Small intestine (tissue), 7 donors: ENCODE data around the gene DENND5A. TPM values are rescaled to one million over a fixed set of nuclear protein-coding genes. Genes with fewer than 3 reads are reported as not detected.
"Not testable (repeated sequence)": the region's sequence is repeated elsewhere in the genome, so short reads cannot be mapped to it uniquely, and the experiment has no call there.

Experiments
- DNase-seq, 2 donors: peaks; one replicate each; pipeline versions ENCODE4 v3.0.0 to v3.0.0-alpha.2; 2013
- FAIRE-seq: peaks from 2 replicates; lab custom pipeline; 2012; peaks lifted over from hg19 to GRCh38; lab: Jason Lieb, UNC
- H3K27ac ChIP-seq, 3 donors: one replicate each; pipeline ENCODE4 v1.5.1; 2013; ENCODE audit warnings: low read length in 2 of 3, mild to moderate bottlenecking in 2 of 3, control low read depth in 1 of 3, inconsistent platforms in 1 of 3, low read depth in 1 of 3, moderate library complexity in 1 of 3
- H3K27me3 ChIP-seq, 3 donors: one replicate each; pipeline ENCODE4 v1.6.1; 2013; ENCODE audit warnings: low read length in 3 of 3, inconsistent platforms in 1 of 3; ENCODE audit not compliant: control insufficient read depth in 3 of 3, insufficient read depth in 3 of 3
- H3K36me3 ChIP-seq, 3 donors: one replicate each; pipeline ENCODE4 v1.6.1; 2013; ENCODE audit warnings: low read length in 3 of 3, inconsistent platforms in 1 of 3, low read depth in 1 of 3, mild to moderate bottlenecking in 1 of 3, moderate library complexity in 1 of 3; ENCODE audit not compliant: control insufficient read depth in 3 of 3, insufficient read depth in 2 of 3
- H3K4me1 ChIP-seq, 3 donors: one replicate each; pipeline ENCODE4 v1.6.1; 2013; ENCODE audit warnings: low read length in 2 of 3, inconsistent platforms in 1 of 3, low read depth in 1 of 3, mild to moderate bottlenecking in 1 of 3, moderate library complexity in 1 of 3; ENCODE audit not compliant: control insufficient read depth in 3 of 3, insufficient read depth in 2 of 3
- H3K4me3 ChIP-seq, 3 donors: one replicate each; pipeline ENCODE4 v1.5.1; 2013; ENCODE audit warnings: low read length in 3 of 3, control low read depth in 1 of 3, inconsistent platforms in 1 of 3, low read depth in 1 of 3, mild to moderate bottlenecking in 1 of 3, moderate library complexity in 1 of 3
- H3K9me3 ChIP-seq, 2 donors: one replicate each; pipeline ENCODE4 v1.6.1; 2013; ENCODE audit warnings: low read depth in 1 of 2, low read length in 1 of 2; ENCODE audit not compliant: control insufficient read depth in 2 of 2, insufficient read depth in 1 of 2
- WGBS, 3 donors: extraction: QIAGEN DNeasy Blood & Tissue Kit; methylation state at CpG; one replicate each; pipeline ENCODE4 v1.1.7; 2013; 5-methylcytosine and 5-hydroxymethylcytosine counted together
- polyA plus RNA-seq, 4 donors: library from polyadenylated mRNA; stranded (reverse) in 3 of 4; unstranded in 1 of 4; fragments of 200-250 nt in 3 of 4; fragments of 120-200 nt in 1 of 4; gene quantifications; one replicate each; pipeline versions ENCODE4 v1.2.1 to v1.2.3, GENCODE V29; 2013
- donor health status: healthy with polysubstance abuse.
- donor health status: control.
- donor health status: control.
- donor health status: Bipolar disorder and iron deficiency.
- donor health status: healthy.

Gene DENND5A
- polyA plus RNA-seq, 4 donors: 0.89 to 17.7 (median 11.0) TPM

DNA sequence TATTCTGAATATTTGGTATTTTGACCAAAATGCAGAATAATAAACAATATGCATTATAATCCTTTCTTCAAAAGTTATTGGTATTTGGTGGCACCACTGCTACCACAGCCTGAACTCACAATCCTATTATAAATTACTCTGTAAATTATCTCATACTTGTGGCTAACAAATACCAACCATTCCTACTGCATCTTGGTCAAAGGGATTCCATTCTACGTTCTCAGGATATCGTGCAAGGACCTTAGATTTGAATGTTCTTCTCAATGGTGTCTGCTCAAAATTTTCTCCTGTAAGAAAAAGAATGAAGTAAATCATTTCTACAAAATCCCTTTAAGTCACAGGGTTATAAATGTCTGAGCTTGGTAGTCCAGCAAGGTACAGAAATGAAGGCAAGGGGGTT lies 58.7 kb downstream of the DENND5A start:
- Histone ChIP-seq H3K27me3 (no peaks in the 10 kb centered on the region), H3K4me3 (no peak overlapping the region), H3K36me3 (peaks cover 0 to 6% (median 0%) of the 10 kb centered on the region in 3 donors), H3K9me3 (no peaks in the 10 kb centered on the region), H3K27ac (no peak overlapping the region), H3K4me1 (no peaks in the 10 kb centered on the region)
- no peak for DNase-seq
- WGBS, 3 donors: 88 to 98% (median 91%) methylated on average over 2 of the region's 2 CpGs
- no peak for FAIRE-seq

DNA sequence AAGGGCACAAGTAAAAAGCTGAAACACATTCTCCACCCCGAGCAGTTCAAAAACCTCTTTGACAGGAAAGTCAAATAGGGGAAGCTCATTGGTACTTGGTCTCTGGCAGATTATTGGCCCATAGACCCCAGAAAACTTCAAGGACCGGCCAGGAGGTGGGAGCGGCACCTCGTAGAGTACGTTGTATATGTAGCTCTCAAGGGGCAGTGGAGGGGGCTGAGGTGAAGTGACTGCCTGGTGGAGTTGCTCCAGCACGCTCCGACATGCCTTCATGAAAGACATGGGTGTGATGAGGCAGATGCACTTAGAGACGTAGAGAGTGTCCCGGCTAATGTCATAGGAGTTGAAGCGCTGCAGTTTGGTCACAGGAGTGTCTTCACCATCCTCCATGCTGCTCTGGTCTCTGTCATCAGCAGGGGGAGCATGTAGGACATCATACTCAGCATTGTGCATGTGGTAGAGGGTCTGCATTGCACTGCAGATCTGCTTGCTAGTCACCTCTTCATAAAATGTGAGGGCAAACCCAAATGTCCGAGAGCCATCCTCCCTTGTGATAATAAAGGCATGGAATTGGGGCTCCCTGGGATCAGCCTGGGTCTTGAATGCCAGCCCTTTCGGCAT lies 61.3 kb downstream of the DENND5A start:
- WGBS, 3 donors: 86 to 95% (median 92%) methylated on average over 12 of the region's 12 CpGs
- no peaks in the 10 kb centered on the region for H3K27me3 ChIP-seq
- DNase-seq (no peak), FAIRE-seq (no peak)
- no peaks in the 10 kb centered on the region for H3K9me3 ChIP-seq
- peaks cover 0 to 9% (median 0%) of the 10 kb centered on the region in 3 donors for H3K36me3 ChIP-seq
- H3K4me1 ChIP-seq: no peaks in the 10 kb centered on the region
- H3K4me3 ChIP-seq: no peak overlapping the region
- H3K27ac ChIP-seq: no peak overlapping the region

DNA sequence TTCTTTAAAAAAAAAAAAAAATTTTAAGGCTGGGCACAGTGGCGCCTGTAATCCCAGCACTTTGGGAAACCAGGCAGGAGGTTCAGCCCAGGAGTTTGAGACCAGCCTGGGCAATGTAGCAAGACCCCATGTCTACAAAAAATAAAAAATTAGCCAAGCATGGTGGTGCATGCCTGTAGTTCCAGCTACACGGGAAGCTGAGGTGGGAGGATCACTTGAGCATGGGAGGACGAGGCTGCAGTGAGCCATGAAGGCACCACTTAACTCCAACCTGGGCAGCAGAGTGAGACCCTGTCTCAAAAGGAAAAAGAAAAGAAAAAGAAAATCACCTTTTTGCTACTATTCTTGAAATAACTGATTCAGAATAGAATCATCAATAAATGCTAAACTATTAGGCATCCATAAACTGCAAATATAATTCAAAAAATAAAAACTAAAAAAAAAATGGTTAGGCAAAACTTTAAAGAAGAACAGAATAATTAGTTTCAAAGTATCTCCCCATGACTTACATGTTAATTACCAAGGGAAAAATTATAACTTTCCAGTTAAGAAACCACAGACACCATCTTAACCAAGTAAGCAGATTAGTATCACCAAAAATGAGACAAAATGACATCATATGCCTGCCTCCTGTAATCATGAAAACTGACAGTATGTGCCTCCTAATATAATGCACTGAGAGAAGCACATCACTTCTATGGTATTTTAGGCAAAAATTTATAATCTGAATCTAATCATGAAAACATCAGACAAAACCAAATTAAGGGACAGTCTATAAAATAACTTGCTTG lies 63.6 kb downstream of the DENND5A start:
- H3K9me3 ChIP-seq: no peaks in the 10 kb centered on the region
- H3K27ac ChIP-seq: no peak overlapping the region
- DNase-seq: no peak
- H3K36me3 ChIP-seq: peaks cover 0 to 9% (median 0%) of the 10 kb centered on the region in 3 donors
- no peak overlapping the region for H3K4me3 ChIP-seq
- FAIRE-seq: no peak
- H3K27me3 ChIP-seq: no peaks in the 10 kb centered on the region
- WGBS, 3 donors: 91 to 93% (median 91%) methylated on average over 3 of the region's 3 CpGs
- no peaks in the 10 kb centered on the region for H3K4me1 ChIP-seq

DNA sequence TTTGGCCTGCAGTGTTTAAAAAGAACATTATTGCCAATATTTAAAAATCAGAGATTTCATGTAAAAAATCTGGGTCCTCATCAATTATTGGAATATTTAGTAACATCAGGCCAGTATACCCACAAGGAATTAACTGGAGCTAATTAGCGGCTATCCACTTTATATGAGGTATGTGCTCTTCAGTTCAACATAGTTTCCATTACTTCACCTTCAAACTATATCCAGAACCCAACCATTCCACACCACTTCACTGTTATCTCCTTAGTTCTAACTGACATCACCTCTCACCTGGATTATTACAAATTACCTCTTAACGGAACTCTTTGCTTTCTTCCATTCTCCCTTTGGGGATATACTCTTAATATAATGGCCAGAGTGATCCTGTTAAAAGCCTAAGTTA lies 64.7 kb downstream of the DENND5A start:
- no peaks in the 10 kb centered on the region for H3K4me1 ChIP-seq
- H3K4me3 ChIP-seq: no peak overlapping the region
- peaks cover 0 to 9% (median 0%) of the 10 kb centered on the region in 3 donors for H3K36me3 ChIP-seq
- FAIRE-seq (no peak), DNase-seq (no peak)
- H3K27ac ChIP-seq: no peak overlapping the region
- WGBS, 3 donors: 92 to 96% (median 94%) methylated on average over 2 of the region's 2 CpGs
- no peaks in the 10 kb centered on the region for H3K27me3 ChIP-seq
- H3K9me3 ChIP-seq: no peaks in the 10 kb centered on the region

DNA sequence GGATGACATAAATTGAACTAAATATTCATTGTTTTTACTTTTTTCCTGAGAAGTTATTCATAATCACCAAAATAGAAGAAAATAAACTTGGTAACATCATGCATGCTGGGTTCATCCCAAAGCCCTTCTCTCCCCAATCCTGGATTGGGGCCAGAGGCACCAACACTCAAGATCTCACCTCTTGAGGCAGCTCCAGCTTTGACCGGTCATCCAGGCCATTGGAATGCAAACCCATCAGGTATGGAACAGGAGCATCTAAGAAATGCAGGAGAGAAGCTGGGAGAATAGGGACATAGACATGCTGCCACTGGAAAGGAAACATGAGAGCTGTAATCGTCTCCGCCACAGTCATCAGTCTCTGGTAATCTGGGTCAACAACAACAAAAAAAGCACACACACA lies 71.8 kb downstream of the DENND5A start:
- peaks cover 0 to 9% of the 10 kb centered on the region in 2 donors for H3K9me3 ChIP-seq
- H3K4me1 ChIP-seq: no peaks in the 10 kb centered on the region
- H3K27me3 ChIP-seq: no peaks in the 10 kb centered on the region
- peaks cover 0 to 11% (median 0%) of the 10 kb centered on the region in 3 donors for H3K36me3 ChIP-seq
- no peak overlapping the region for H3K27ac ChIP-seq
- no peak overlapping the region for H3K4me3 ChIP-seq
- WGBS, 3 donors: 97 to 100% (median 98%) methylated on average over 3 of the region's 3 CpGs
- FAIRE-seq (no peak), DNase-seq (no peak)

DNA sequence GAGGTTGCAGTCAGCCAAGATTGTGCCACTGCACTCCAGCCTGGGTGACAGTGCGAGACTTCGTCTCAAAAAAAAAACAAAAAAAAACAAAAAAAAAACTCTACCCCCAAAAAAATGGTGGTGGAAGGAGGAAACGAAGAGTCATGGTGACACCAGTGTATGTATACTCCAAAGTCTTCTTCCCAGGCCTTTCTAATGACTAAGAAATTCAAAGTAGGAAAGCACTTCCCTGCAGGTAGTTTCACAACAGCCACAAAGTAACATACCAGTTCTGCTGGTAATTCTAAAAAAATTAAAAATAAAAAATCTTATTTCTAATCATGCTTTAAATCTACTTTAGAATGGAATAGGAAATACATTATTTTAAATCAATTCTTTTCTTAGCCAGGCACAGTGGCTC lies 72.6 kb downstream of the DENND5A start:
- FAIRE-seq (no peak), DNase-seq (no peak)
- WGBS, 3 donors: 93 to 97% (median 96%) methylated on average over 3 of the region's 3 CpGs
- no peak overlapping the region for H3K27ac ChIP-seq
- no peaks in the 10 kb centered on the region for H3K27me3 ChIP-seq
- no peak overlapping the region for H3K4me3 ChIP-seq
- peaks cover 0 to 9% of the 10 kb centered on the region in 2 donors for H3K9me3 ChIP-seq
- H3K4me1 ChIP-seq: no peaks in the 10 kb centered on the region
- H3K36me3 ChIP-seq: peaks cover 0 to 13% (median 0%) of the 10 kb centered on the region in 3 donors

DNA sequence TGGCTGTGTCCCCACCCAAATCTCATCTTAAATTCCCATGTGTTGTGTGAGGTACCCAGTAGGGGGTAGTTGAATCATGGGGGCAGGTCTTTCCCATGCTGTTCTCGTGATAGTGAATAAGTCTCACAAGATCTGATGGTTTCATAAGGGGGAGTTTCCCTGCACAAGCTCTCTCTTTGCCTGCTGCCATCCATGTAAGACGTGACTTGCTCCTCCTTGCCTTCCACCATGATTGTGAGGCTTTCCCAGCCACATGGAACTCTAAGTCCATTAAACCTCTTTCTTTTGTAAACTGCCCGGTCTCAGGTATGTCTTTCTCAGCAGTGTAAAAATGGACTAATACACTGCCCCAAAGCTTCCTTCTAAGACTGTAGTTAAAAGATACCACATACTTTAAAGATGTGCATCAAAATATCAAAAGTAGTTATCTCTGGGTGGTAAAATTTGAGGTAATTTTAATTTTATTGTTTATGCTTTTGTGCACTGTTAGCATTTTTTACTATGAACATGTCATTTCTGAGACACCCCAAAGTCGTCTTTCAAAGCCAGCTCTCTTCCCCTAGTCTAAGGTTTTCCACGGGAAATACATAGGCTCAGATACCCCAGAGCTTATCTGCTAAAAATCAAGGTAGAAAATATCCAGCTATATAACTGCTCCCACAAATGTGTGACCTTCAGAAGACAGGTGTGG lies 74.7 kb downstream of the DENND5A start:
- H3K36me3 ChIP-seq: peaks cover 0 to 13% (median 0%) of the 10 kb centered on the region in 3 donors
- not testable (repeated sequence) for H3K27me3 ChIP-seq, DNase-seq, H3K4me3 ChIP-seq, H3K9me3 ChIP-seq, H3K4me1 ChIP-seq, FAIRE-seq, H3K27ac ChIP-seq
- WGBS, 3 donors: 94 to 95% (median 94%) methylated on average over 5 of the region's 5 CpGs

DNA sequence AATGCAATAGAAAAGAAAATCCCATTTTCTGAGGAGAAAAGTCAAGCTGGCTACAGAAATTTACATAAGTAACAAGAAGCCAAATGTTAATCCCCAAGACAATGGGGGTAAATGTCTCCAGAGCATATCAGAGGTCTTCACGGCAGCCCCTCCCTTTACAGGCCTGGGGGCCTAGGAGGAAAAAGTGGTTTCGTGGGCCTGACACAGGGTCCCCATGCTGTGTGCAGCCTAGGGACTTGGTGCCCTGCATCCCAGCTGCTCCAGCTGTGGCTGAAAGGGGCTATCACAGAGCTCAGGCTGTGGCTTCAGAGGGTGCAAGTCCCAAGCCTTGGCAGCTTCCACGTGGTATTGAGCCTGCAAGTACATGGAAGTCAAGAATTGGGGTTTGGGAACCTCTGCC lies 76.3 kb downstream of the DENND5A start:
- not testable (repeated sequence) for H3K4me1 ChIP-seq, FAIRE-seq, DNase-seq, H3K27ac ChIP-seq, H3K27me3 ChIP-seq, H3K4me3 ChIP-seq, H3K9me3 ChIP-seq
- 93 to 96% (median 93%) methylated on average over 3 of the region's 3 CpGs for WGBS, 3 donors
- peaks cover 0 to 10% (median 0%) of the 10 kb centered on the region in 3 donors for H3K36me3 ChIP-seq
